HUES64 (cell line): ENCODE measurements around the gene ERICH2.

Experiments
- H3K27ac ChIP-seq: 2 replicates; pipeline ENCODE4 v1.7.0; 2013; ENCODE audit warnings: low read depth, low read length, inconsistent platforms
- H3K27me3 ChIP-seq: 2 replicates; pipeline ENCODE4 v1.6.1; 2013; ENCODE audit warnings: mild to moderate bottlenecking, low read length; ENCODE audit not compliant: insufficient read depth
- H3K36me3 ChIP-seq: 2 replicates; pipeline ENCODE4 v1.6.1; 2013; ENCODE audit warnings: mild to moderate bottlenecking, low read length; ENCODE audit not compliant: insufficient read depth
- H3K4me1 ChIP-seq: 2 replicates; pipeline ENCODE4 v1.6.1; 2013; ENCODE audit warnings: mild to moderate bottlenecking, low read length, moderate library complexity; ENCODE audit not compliant: insufficient read depth
- H3K4me3 ChIP-seq: 2 replicates; pipeline ENCODE4 v1.5.1; 2013; ENCODE audit warnings: mild to moderate bottlenecking, low read length, moderate library complexity
- H3K9ac ChIP-seq: 2 replicates; pipeline ENCODE4 v1.6.1; 2013; ENCODE audit warnings: mild to moderate bottlenecking, low read depth, low read length
- H3K9me3 ChIP-seq: 2 replicates; pipeline ENCODE4 v1.6.1; 2013; ENCODE audit warnings: low read depth, low read length; ENCODE audit not compliant: insufficient read depth
- WGBS: fragments of 150-250, 120-280 bp; methylation state at CpG from one replicate; pipeline ENCODE4 v1.1.7; 2013; ENCODE audit warnings: missing lambda C conversion rate; 5-methylcytosine and 5-hydroxymethylcytosine counted together

The ERICH2 gene

GRCh38 chr2:170763232-170763631, 6.9 kb upstream of the ERICH2 start:
- H3K4me3 ChIP-seq, result no peak overlapping the region
- H3K9me3 ChIP-seq, result no peaks in the 10 kb centered on the region
- H3K4me1 ChIP-seq, result peaks cover 31% of the 10 kb centered on the region
- no peak overlapping the region for H3K27ac ChIP-seq
- H3K9ac ChIP-seq, result no peak overlapping the region
- no peaks in the 10 kb centered on the region for H3K36me3 ChIP-seq
- no peaks in the 10 kb centered on the region for H3K27me3 ChIP-seq
- 94% methylated on average over 4 of the region's 4 CpGs for WGBS

- no peaks in the 10 kb centered on the region for H3K36me3 ChIP-seq
- peak overlapping the region; percentile 83 for H3K27ac ChIP-seq
- H3K27me3 ChIP-seq, result no peaks in the 10 kb centered on the region
- no peak overlapping the region for H3K4me3 ChIP-seq
- 0 out of 2 replicates have a peak overlapping the region, but pooled peaks have one; percentile 39 for H3K9ac ChIP-seq
- H3K4me1 ChIP-seq, result peaks cover 40% of the 10 kb centered on the region
- no peaks in the 10 kb centered on the region for H3K9me3 ChIP-seq
- 0% methylated on average over 2 of the region's 2 CpGs for WGBS
Measured at GRCh38 chr2:170764880-170765261, 5.3 kb upstream of the ERICH2 start.

- Histone ChIP-seq H3K27me3 (0 out of 2 replicates have a peak, but pooled peaks cover 2% of the 10 kb centered on the region), H3K4me3 (peak overlapping the region; percentile 12; the same call in 1 of the 2 replicates), H3K4me1 (peaks cover 43% of the 10 kb centered on the region), H3K27ac (peak overlapping the region; percentile 42; the same call in 1 of the 2 replicates), H3K9me3 (no peaks in the 10 kb centered on the region), H3K9ac (no peak overlapping the region), H3K36me3 (no peaks in the 10 kb centered on the region)
- WGBS, result 26% methylated on average over 4 of the region's 4 CpGs
Measured at GRCh38 chr2:170766693-170767092, 3.5 kb upstream of the ERICH2 start.

- Histone ChIP-seq H3K27me3 (peaks cover 3% of the 10 kb centered on the region; the same call in 1 of the 2 replicates), H3K4me1 (peaks cover 36% of the 10 kb centered on the region), H3K9me3 (no peaks in the 10 kb centered on the region), H3K4me3 (peak overlapping the region; percentile 91), H3K36me3 (no peaks in the 10 kb centered on the region), H3K9ac (peak overlapping the region; percentile 79), H3K27ac (peak overlapping the region; percentile 99)
- WGBS, result under 1% methylated on average over 59 of the region's 82 CpGs
Measured at GRCh38 chr2:170770606-170771420, 635 bp downstream of the ERICH2 start.

DNA sequence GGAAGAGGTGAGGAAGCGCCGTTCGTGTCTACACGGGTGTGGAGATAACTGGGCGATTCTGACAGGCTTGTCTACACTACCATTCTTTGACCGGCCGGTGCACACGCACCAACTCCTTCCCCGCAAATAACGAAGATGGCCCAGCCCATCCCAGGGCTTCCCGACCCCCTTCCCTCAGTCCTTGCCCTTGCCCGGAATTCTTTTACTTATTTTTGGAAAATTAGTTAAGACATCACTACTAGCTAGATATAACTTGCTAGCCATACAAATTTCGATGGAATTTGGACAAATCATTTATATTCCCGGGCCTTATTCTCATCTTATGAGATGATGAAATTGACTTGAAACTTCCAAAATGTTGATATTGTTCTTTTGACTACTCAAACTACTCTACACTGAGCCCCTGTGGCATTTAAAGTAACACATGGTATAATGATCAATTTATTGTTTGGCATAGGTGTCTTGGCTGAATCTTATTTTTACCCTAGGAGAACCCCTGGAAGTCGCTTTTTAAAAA, 1.3 kb downstream of the ERICH2 start:
- Histone ChIP-seq H3K36me3 (no peaks in the 10 kb centered on the region), H3K27me3 (peaks cover 3% of the 10 kb centered on the region; the same call in 1 of the 2 replicates), H3K4me3 (peak overlapping the region; percentile 79), H3K27ac (no peak overlapping the region; the same call in 1 of the 2 replicates), H3K9me3 (no peaks in the 10 kb centered on the region), H3K9ac (peak overlapping the region; percentile 79), H3K4me1 (peaks cover 30% of the 10 kb centered on the region)
- 7% methylated on average over 13 of the region's 15 CpGs for WGBS

DNA sequence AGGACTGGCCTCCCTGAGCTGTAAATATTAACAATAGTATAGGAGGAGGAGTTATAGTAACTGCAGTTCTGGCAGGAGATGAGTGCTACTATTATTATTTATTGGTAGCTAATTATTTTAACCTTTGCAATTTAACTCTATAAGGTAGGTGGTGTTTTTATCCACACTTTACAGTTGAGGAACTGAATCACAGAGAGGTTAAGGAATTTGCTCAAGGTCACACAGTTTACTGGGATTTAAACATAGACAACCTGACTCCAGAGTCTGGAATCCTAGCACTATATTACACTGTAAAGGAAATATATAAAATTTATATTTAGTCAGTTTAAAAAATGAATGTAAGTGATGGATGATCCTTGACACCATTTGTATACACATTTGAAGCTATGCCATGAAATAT, 2.1 kb downstream of the ERICH2 start:
- Histone ChIP-seq H3K27me3 (peaks cover 3% of the 10 kb centered on the region; the same call in 1 of the 2 replicates), H3K4me1 (peaks cover 32% of the 10 kb centered on the region), H3K4me3 (peak overlapping the region; percentile 79), H3K36me3 (no peaks in the 10 kb centered on the region), H3K9ac (no peak overlapping the region), H3K27ac (no peak overlapping the region), H3K9me3 (no peaks in the 10 kb centered on the region)

GRCh38 chr2:170774074-170774473, 3.9 kb downstream of the ERICH2 start:
- no peaks in the 10 kb centered on the region for H3K36me3 ChIP-seq
- no peak overlapping the region for H3K27ac ChIP-seq
- no peak overlapping the region for H3K9ac ChIP-seq
- no peaks in the 10 kb centered on the region for H3K9me3 ChIP-seq
- peaks cover 3% of the 10 kb centered on the region; the same call in 1 of the 2 replicates for H3K27me3 ChIP-seq
- H3K4me1 ChIP-seq, result peaks cover 38% of the 10 kb centered on the region
- H3K4me3 ChIP-seq, result no peak overlapping the region

- Histone ChIP-seq H3K4me3 (no peak overlapping the region), H3K4me1 (peaks cover 19% of the 10 kb centered on the region), H3K27me3 (no peaks in the 10 kb centered on the region), H3K9ac (no peak overlapping the region), H3K36me3 (no peaks in the 10 kb centered on the region), H3K27ac (no peak overlapping the region), H3K9me3 (no peaks in the 10 kb centered on the region)
- WGBS, result 85% methylated on average over 2 of the region's 2 CpGs
Measured at GRCh38 chr2:170778900-170779299, 8.7 kb downstream of the ERICH2 start.

- H3K27ac ChIP-seq, result no peak overlapping the region
- 89% methylated on average over 1 of the region's 1 CpG for WGBS
- no peaks in the 10 kb centered on the region for H3K9me3 ChIP-seq
Measured at GRCh38 chr2:170779304-170779703, 9.1 kb downstream of the ERICH2 start.

DNA sequence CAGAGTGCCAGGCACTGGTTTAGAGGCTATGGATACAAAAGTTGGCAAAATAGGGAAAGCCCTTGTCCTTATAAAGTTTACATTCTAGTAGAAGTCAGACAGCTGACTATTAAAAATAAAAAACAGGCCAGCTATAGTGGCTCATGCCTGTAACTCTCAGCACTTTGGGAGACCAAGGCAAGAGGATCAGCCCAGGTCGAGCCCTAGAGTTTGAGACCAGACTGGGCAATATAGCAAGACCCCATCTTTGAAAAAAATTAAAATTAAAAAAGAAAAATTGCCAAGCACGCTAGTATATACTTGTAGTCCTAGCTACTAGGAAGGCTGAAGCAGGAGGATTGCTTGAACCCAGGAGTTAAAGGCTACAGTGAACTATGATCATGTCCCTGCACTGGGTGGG, 12.5 kb downstream of the ERICH2 start:
- 90% methylated on average over 2 of the region's 2 CpGs for WGBS

More at GRCh38 chr2:170779304-170779703, 9.1 kb downstream of the ERICH2 start:
- Histone ChIP-seq H3K27me3 (no peaks in the 10 kb centered on the region), H3K36me3 (no peaks in the 10 kb centered on the region), H3K4me3 (no peak overlapping the region), H3K4me1 (peaks cover 19% of the 10 kb centered on the region), H3K9ac (no peak overlapping the region)

GRCh38 chr2:170783549-170783948, 13.4 kb downstream of the ERICH2 start:
- 95% methylated on average over 1 of the region's 1 CpG for WGBS
- Histone ChIP-seq H3K36me3 (no peaks in the 10 kb centered on the region), H3K9ac (no peak overlapping the region), H3K4me3 (no peak overlapping the region), H3K4me1 (peaks cover 5% of the 10 kb centered on the region; the same call in 1 of the 2 replicates), H3K27ac (no peak overlapping the region), H3K9me3 (no peaks in the 10 kb centered on the region), H3K27me3 (no peaks in the 10 kb centered on the region)

More for the DNA sequence above, 12.5 kb downstream of the ERICH2 start:
- Histone ChIP-seq H3K4me3 (no peak overlapping the region), H3K9me3 (no peaks in the 10 kb centered on the region), H3K9ac (no peak overlapping the region), H3K27me3 (no peaks in the 10 kb centered on the region), H3K4me1 (peaks cover 8% of the 10 kb centered on the region), H3K27ac (no peak overlapping the region), H3K36me3 (no peaks in the 10 kb centered on the region)
